ENCODE results near the gene NPHS1.
"Not testable (repeated sequence)": the region's sequence is repeated elsewhere in the genome, so short reads cannot be mapped to it uniquely, and the experiment has no call there.

The NPHS1 gene

GRCh38 chr19:35848486-35848885 lies 3.8 kb downstream of the NPHS1 start:
- no peak for DNase-seq

GRCh38 chr19:35847911-35848310 lies 4.4 kb downstream of the NPHS1 start:
- no peak for DNase-seq

GRCh38 chr19:35846038-35846668 lies 6.2 kb downstream of the NPHS1 start:
- no peak for DNase-seq

- DNase-seq = no peak
Observed at GRCh38 chr19:35845215-35846037, 6.9 kb downstream of the NPHS1 start.

GRCh38 chr19:35844482-35845214 lies 7.7 kb downstream of the NPHS1 start:
- no peak for DNase-seq

GRCh38 chr19:35843676-35844481 lies 8.4 kb downstream of the NPHS1 start:
- DNase-seq = no peak

- DNase-seq = no peak
Observed at GRCh38 chr19:35842666-35843272, 9.5 kb downstream of the NPHS1 start.

- no peak for DNase-seq
Observed at GRCh38 chr19:35841961-35842595, 10.2 kb downstream of the NPHS1 start.

- DNase-seq = not testable (repeated sequence)
Observed at GRCh38 chr19:35836096-35836495, 16.2 kb downstream of the NPHS1 start.

GRCh38 chr19:35833972-35834371 lies 18.3 kb downstream of the NPHS1 start:
- no peak for DNase-seq

GRCh38 chr19:35832054-35832453 lies 20.2 kb downstream of the NPHS1 start:
- no peak for DNase-seq

GRCh38 chr19:35830986-35831385 lies 21.3 kb downstream of the NPHS1 start:
- no peak for DNase-seq

GRCh38 chr19:35828692-35829301 lies 23.5 kb downstream of the NPHS1 start:
- DNase-seq = no peak

- no peak for DNase-seq
Observed at GRCh38 chr19:35824150-35824549, 28.2 kb downstream of the NPHS1 start.

GRCh38 chr19:35822579-35822978 lies 29.7 kb downstream of the NPHS1 start:
- peak; percentile 63 for DNase-seq

- no peak for DNase-seq
Observed at GRCh38 chr19:35818445-35818844, 33.9 kb downstream of the NPHS1 start.

- DNase-seq = no peak
Observed at GRCh38 chr19:35816846-35817245, 35.5 kb downstream of the NPHS1 start.

GRCh38 chr19:35816262-35816661 lies 36.0 kb downstream of the NPHS1 start:
- no peak for DNase-seq

- DNase-seq = no peak
Observed at GRCh38 chr19:35813043-35813890, 39.0 kb downstream of the NPHS1 start.

- DNase-seq = no peak
Observed at GRCh38 chr19:35812220-35813042, 39.9 kb downstream of the NPHS1 start, which contains the start of gene PRODH2. Gene PRODH2, minus strand, starts transcription at chr19:35812845. Its CDS starts 40 bp downstream, at chr19:35812805.

Measured in GF-D8 (cell line).